HEK293T (cell line): ENCODE results near the gene GRIN2B.

ENCODE experiments used
- ARNT ChIP-seq: fragments of 450-650 bp; IDR thresholded peaks from 2 replicates; pipeline ENCODE4 v1.6.1; 2017; ENCODE audit warnings: mild to moderate bottlenecking
- BHLHE40 ChIP-seq: fragments of 450-650 bp; IDR thresholded peaks from 2 replicates; pipeline ENCODE4 v1.6.1; 2016; ENCODE audit warnings: mild to moderate bottlenecking, moderate library complexity, borderline replicate concordance
- FOXA1 ChIP-seq: fragments of 450-650 bp; IDR thresholded peaks from 2 replicates; pipeline ENCODE4 v1.6.1; 2016; ENCODE audit warnings: mild to moderate bottlenecking
- FOXM1 ChIP-seq: fragments of 450-650 bp; IDR thresholded peaks from 2 replicates; pipeline ENCODE4 v1.6.1; 2017; ENCODE audit warnings: mild to moderate bottlenecking, borderline replicate concordance
- NFRKB ChIP-seq: fragments of 450-650 bp; IDR thresholded peaks from 2 replicates; pipeline ENCODE4 v1.6.1; 2016; ENCODE audit warnings: mild to moderate bottlenecking, moderate library complexity
- SP1 ChIP-seq: fragments of 450-650 bp; IDR thresholded peaks from 2 replicates; pipeline ENCODE4 v1.6.1; 2017
- SUZ12 ChIP-seq: fragments of 450-650 bp; IDR thresholded peaks from 2 replicates; pipeline ENCODE4 v1.6.1; 2016; ENCODE audit warnings: mild to moderate bottlenecking
- TARDBP ChIP-seq: fragments of 450-650 bp; IDR thresholded peaks from 2 replicates; pipeline ENCODE4 v1.6.1; 2016
- ZNF384 ChIP-seq: fragments of 450-650 bp; IDR thresholded peaks from 2 replicates; pipeline ENCODE4 v1.6.1; 2016

- TF ChIP-seq ARNT, result no peak
- no peak for TF ChIP-seq SUZ12
- no peak for TF ChIP-seq NFRKB
- no peak for TF ChIP-seq BHLHE40
- TF ChIP-seq FOXA1, result no peak
- no peak for TF ChIP-seq ZNF384
- TF ChIP-seq FOXM1, result no peak
- TF ChIP-seq TARDBP, result no peak
- TF ChIP-seq SP1, result no peak
Measured at GRCh38 chr12:13981990-13982389, 588 bp upstream of the GRIN2B start.
